ENCODE data around the gene IL6ST.

GRCh38 chr5:56011835-56012234, 17.1 kb upstream of the IL6ST start:
- TF ChIP-seq POLR2A (IDR thresholded peaks at IDR 0.05) (no peak), CTCF (IDR thresholded peaks at IDR 0.05) (no peak)

Data from adrenal gland (tissue), 5 donors.